Upper lobe of left lung (tissue), 6 donors: Measurements from ENCODE around the gene HAGHL. TPM values are rescaled to one million over a fixed set of nuclear protein-coding genes. Genes with fewer than 3 reads are reported as not detected.

Source experiments
- ATAC-seq, 2 donors: fragments of 200-7000 bp; cut with Tn5 transposase; one replicate each; pipeline ENCODE4 v1.9.1; 2022; ENCODE audit warnings: mild to moderate bottlenecking in 2 of 2, moderate library complexity in 2 of 2; ENCODE audit not compliant: low FRiP score in 2 of 2
- DNase-seq, 2 donors: peaks; one replicate each; pipeline ENCODE4 v3.0.0-alpha.2; 2019 to 2020
- H3K27ac ChIP-seq, 4 donors: fragments of 200-600 bp; sonication (generic); one replicate each; pipeline ENCODE4 v1.5.1; 2016 to 2019
- H3K27me3 ChIP-seq, 4 donors: fragments of 200-600 bp; sonication (generic); one replicate each; pipeline ENCODE4 v1.5.1; 2017 to 2019
- H3K36me3 ChIP-seq, 4 donors: fragments of 200-600 bp; sonication (generic); one replicate each; pipeline ENCODE4 v1.5.1; 2016 to 2019
- H3K4me1 ChIP-seq, 4 donors: fragments of 200-600 bp; sonication (generic); one replicate each; pipeline ENCODE4 v1.5.1; 2018 to 2019
- H3K4me3 ChIP-seq, 4 donors: fragments of 200-600 bp; sonication (generic); one replicate each; pipeline ENCODE4 v1.5.1; 2017 to 2019; ENCODE audit warnings: mild to moderate bottlenecking in 2 of 4, moderate library complexity in 1 of 4
- H3K9me3 ChIP-seq, 4 donors: fragments of 200-600 bp; sonication (generic); one replicate each; pipeline ENCODE4 v1.5.1; 2018 to 2019
- CTCF ChIP-seq, 6 experiments: fragments of 450-650 bp in 4 of 6; fragments of 200-600 bp in 2 of 6; sonication (generic) in 2 of 6; IDR thresholded peaks; one replicate each; pipeline ENCODE4 v1.5.1; 2016 to 2019; ENCODE audit warnings: antibody characterized with exemption in 6 of 6
- EP300 ChIP-seq, 4 donors: sonication (generic); formaldehyde crosslinking; IDR thresholded peaks; one replicate each; pipeline ENCODE4 v1.5.1; 2017; ENCODE audit warnings: antibody characterized with exemption in 4 of 4, control low read depth in 2 of 4
- POLR2A ChIP-seq, 4 donors: fragments of 450-650 bp; IDR thresholded peaks; one replicate each; pipeline ENCODE4 v1.5.1; 2016 to 2017; ENCODE audit warnings: antibody characterized with exemption in 4 of 4, mild to moderate bottlenecking in 2 of 4
- POLR2AphosphoS5 ChIP-seq, 2 donors: sonication (generic); formaldehyde crosslinking; IDR thresholded peaks; one replicate each; pipeline ENCODE4 v1.5.1; 2017; ENCODE audit warnings: antibody characterized with exemption in 2 of 2
- WGBS, 2 donors: methylation state at CpG; one replicate each; pipeline ENCODE4 v1.1.5; 2017 to 2018; 5-methylcytosine and 5-hydroxymethylcytosine counted together
- total RNA-seq, 6 donors: library from RNA; depleted of rRNA in 4 of 6; stranded (reverse); fragments of >200 nt in 4 of 6; gene quantifications; one replicate each; pipeline versions ENCODE4 v1.1.0 to v1.2.1, GENCODE V29; 2016 to 2021
- donor health status: DM: no; HTN: no; CAD: no; lungs with moderate emphysema.
- donor health status: DM: no; HTN: yes; CAD: no; lungs with severe emphysema.

Gene HAGHL
- total RNA-seq, 6 donors from 2014 or later, result 4.0 to 43.0 (median 13.5) TPM

DNA sequence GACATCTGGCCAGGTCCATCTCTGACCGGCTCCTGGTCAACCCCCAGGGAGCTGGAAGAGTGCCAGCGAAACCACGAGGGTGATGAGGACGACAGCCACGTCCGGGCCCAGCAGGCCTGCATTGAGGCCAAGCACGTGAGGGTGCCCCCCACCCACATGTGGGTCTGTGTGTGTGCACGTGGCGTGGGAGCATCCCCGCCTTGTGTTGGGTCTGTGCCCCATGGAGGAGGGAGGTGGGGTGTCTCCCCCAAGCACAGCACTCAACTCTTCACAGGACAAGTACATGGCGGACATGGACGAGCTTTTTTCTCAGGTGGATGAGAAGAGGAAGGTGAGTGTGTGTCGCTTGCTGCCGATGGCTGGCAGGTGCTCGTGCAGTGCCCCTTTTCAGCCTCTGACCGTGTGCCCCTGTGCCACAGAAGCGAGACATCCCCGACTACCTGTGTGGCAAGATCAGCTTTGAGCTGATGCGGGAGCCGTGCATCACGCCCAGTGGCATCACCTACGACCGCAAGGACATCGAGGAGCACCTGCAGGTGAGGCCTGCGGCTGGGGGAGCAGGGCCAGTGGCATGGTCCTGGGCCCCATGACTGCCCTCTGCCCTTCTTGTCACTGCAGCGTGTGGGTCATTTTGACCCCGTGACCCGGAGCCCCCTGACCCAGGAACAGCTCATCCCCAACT lies 45.0 kb upstream of the HAGHL start:
- Histone ChIP-seq H3K9me3 (no peaks in the 10 kb centered on the region), H3K4me3 (peak overlapping the region in 1 of 4 donors; percentile 91), H3K36me3 (peaks cover 8 to 32% (median 21%) of the 10 kb centered on the region in 4 donors), H3K27me3 (no peaks in the 10 kb centered on the region), H3K4me1 (peaks cover 43 to 73% (median 51%) of the 10 kb centered on the region in 4 donors), H3K27ac (no peak overlapping the region)
- ATAC-seq (no peak), DNase-seq (peak in 1 of 2 donors; percentile 71)
- WGBS, 2 donors, result 74 to 78% methylated on average over 20 to 28 of the region's 28 CpGs
- TF ChIP-seq CTCF (IDR thresholded peaks at IDR 0.05) (no peak), POLR2A (IDR thresholded peaks at IDR 0.05) (no peak), POLR2AphosphoS5 (IDR thresholded peaks at IDR 0.05) (no peak), EP300 (IDR thresholded peaks at IDR 0.05) (no peak)

DNA sequence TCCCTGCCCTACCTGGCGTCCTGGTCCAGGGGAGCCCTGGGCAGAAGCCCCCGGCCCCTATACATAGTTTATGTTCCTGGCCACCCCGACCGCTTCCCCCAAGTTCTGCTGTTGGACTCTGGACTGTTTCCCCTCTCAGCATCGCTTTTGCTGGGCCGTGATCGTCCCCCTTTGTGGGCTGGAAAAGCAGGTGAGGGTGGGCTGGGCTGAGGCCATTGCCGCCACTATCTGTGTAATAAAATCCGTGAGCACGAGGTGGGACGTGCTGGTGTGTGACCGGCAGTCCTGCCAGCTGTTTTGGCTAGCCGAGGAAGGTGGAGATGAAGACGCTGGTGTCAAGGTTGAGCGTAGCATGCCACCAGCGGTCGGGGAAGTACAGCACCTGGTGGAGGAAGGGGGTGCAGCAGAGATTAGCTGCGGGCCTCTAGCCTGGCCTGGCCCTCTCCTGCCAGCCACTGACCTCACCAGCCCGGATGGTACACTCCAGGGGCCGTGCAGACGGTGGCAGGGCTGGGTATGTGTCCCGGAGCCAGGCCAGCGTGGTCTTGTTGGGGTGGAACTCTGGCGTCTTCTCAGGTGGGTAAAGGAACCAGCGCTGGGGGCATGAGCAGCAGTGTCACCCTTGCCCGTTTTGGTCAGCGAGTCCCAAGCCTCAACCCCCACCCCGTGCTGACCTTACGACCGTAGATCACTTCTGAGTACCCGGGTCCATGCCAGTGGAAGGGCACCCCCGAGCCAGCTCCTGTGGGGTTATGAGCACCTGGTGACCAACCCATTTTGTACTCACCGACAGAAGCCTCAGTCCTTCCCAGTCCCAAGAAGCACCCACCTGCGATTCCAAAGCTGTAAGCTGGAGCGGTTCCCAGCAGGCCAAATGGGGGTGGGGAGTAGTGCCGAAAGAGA lies 44.2 kb upstream of the HAGHL start:
- H3K9me3 ChIP-seq, result no peaks in the 10 kb centered on the region
- peaks cover 8 to 39% (median 23%) of the 10 kb centered on the region in 4 donors for H3K36me3 ChIP-seq
- H3K4me1 ChIP-seq, result peaks cover 43 to 69% (median 51%) of the 10 kb centered on the region in 4 donors
- H3K27me3 ChIP-seq, result no peaks in the 10 kb centered on the region
- H3K4me3 ChIP-seq, result peak overlapping the region in 1 of 4 donors; percentile 69
- ATAC-seq, result no peak
- DNase-seq, result peak in 1 of 2 donors; percentile 65
- H3K27ac ChIP-seq, result no peak overlapping the region
- WGBS, 2 donors, result 88 to 91% methylated on average over 27 to 36 of the region's 36 CpGs
- TF ChIP-seq EP300 (IDR thresholded peaks at IDR 0.05), result no peak
- TF ChIP-seq POLR2AphosphoS5 (IDR thresholded peaks at IDR 0.05), result no peak
- no peak for TF ChIP-seq CTCF (IDR thresholded peaks at IDR 0.05)
- no peak for TF ChIP-seq POLR2A (IDR thresholded peaks at IDR 0.05)

GRCh38 chr16:683396-684070 lies 43.4 kb upstream of the HAGHL start:
- peaks cover 43 to 73% (median 53%) of the 10 kb centered on the region in 4 donors for H3K4me1 ChIP-seq
- no peak for DNase-seq
- whole genome bisulfite sequencing, 2 donors, result 33 to 43% methylated on average over 16 to 20 of the region's 57 CpGs
- ATAC-seq, result no peak
- TF ChIP-seq POLR2A (IDR thresholded peaks at IDR 0.05), result no peak
- no peak for TF ChIP-seq CTCF (IDR thresholded peaks at IDR 0.05)
- TF ChIP-seq POLR2AphosphoS5 (IDR thresholded peaks at IDR 0.05), result no peak
- no peak for TF ChIP-seq EP300 (IDR thresholded peaks at IDR 0.05)
- peaks cover 8 to 39% (median 23%) of the 10 kb centered on the region in 4 donors for H3K36me3 ChIP-seq
- no peaks in the 10 kb centered on the region for H3K27me3 ChIP-seq
- peak overlapping the region; percentile 69 to 84 (median 77) for H3K4me3 ChIP-seq
- H3K27ac ChIP-seq, result peak overlapping the region; percentile 67 to 86 (median 82)
- H3K9me3 ChIP-seq, result no peaks in the 10 kb centered on the region

GRCh38 chr16:684071-684794 lies 42.7 kb upstream of the HAGHL start, which contains the start of gene JMJD8:
Gene JMJD8, minus strand, starts transcription at chr16:684334. Its CDS starts 15 bp downstream, at chr16:684319.
- ATAC-seq (peak; percentile 85 to 86), DNase-seq (peak; percentile 98)
- H3K27ac ChIP-seq, result peak within 1 kb of the TSS; percentile 67 to 86 (median 82)
- H3K4me1 ChIP-seq, result peaks cover 47 to 76% (median 57%) of the 10 kb centered on the region in 4 donors
- no peaks in the 10 kb centered on the region for H3K9me3 ChIP-seq
- TF ChIP-seq POLR2A (IDR thresholded peaks at IDR 0.05) (peak in 1 of 4 donors; percentile 74), EP300 (IDR thresholded peaks at IDR 0.05) (no peak), CTCF (IDR thresholded peaks at IDR 0.05) (peak in 1 of 6 experiments; percentile 29), POLR2AphosphoS5 (IDR thresholded peaks at IDR 0.05) (peak; percentile 75 to 82)
- H3K27me3 ChIP-seq, result no peaks in the 10 kb centered on the region
- peak within 1 kb of the TSS; percentile 69 to 84 (median 77) for H3K4me3 ChIP-seq
- WGBS, 2 donors, result 0 to 5% methylated on average over 12 to 41 of the region's 91 CpGs
- H3K36me3 ChIP-seq, result peaks cover 8 to 39% (median 23%) of the 10 kb centered on the region in 4 donors
